Adrenal gland (tissue), 5 donors: ENCODE measurements around the gene OLFM4.

Experiments used
- POLR2A ChIP-seq, 2 donors: fragments of 450-650 bp; IDR thresholded peaks; one replicate each; pipeline ENCODE4 v1.6.1; 2017; ENCODE audit warnings: antibody characterized with exemption in 2 of 2, mild to moderate bottlenecking in 2 of 2, moderate library complexity in 1 of 2
- TF ChIP-seq, protein P1 (sequence below), 6 experiments: fragments of 450-650 bp in 4 of 6; fragments of 200-600 bp in 2 of 6; sonication (generic) in 1 of 6; IDR thresholded peaks; 1 replicate in 5 of 6; 2 replicates in 1 of 6; pipeline versions ENCODE4 v1.5.1 to v1.8.0; 2016 to 2021; ENCODE audit warnings: antibody characterized with exemption in 6 of 6, mild to moderate bottlenecking in 2 of 6, moderate library complexity in 1 of 6
- donor health status: DM: no; HTN: no; CAD: no.

- no peak for TF ChIP-seq POLR2A (IDR thresholded peaks at IDR 0.05)
- TF ChIP-seq, protein P1, sequence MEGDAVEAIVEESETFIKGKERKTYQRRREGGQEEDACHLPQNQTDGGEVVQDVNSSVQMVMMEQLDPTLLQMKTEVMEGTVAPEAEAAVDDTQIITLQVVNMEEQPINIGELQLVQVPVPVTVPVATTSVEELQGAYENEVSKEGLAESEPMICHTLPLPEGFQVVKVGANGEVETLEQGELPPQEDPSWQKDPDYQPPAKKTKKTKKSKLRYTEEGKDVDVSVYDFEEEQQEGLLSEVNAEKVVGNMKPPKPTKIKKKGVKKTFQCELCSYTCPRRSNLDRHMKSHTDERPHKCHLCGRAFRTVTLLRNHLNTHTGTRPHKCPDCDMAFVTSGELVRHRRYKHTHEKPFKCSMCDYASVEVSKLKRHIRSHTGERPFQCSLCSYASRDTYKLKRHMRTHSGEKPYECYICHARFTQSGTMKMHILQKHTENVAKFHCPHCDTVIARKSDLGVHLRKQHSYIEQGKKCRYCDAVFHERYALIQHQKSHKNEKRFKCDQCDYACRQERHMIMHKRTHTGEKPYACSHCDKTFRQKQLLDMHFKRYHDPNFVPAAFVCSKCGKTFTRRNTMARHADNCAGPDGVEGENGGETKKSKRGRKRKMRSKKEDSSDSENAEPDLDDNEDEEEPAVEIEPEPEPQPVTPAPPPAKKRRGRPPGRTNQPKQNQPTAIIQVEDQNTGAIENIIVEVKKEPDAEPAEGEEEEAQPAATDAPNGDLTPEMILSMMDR (IDR thresholded peaks at IDR 0.05), result no peak
Measured at GRCh38 chr13:53028063-53028462, 550 bp upstream of the OLFM4 start.
